HEK293T (cell line): Measurements from ENCODE around the gene RSPO4.

Experiments
- FOXA1 ChIP-seq: fragments of 450-650 bp; IDR thresholded peaks from 2 replicates; pipeline ENCODE4 v1.6.1; 2016; ENCODE audit warnings: mild to moderate bottlenecking
- NFRKB ChIP-seq: fragments of 450-650 bp; IDR thresholded peaks from 2 replicates; pipeline ENCODE4 v1.6.1; 2016; ENCODE audit warnings: mild to moderate bottlenecking, moderate library complexity
- SUZ12 ChIP-seq: fragments of 450-650 bp; IDR thresholded peaks from 2 replicates; pipeline ENCODE4 v1.6.1; 2016; ENCODE audit warnings: mild to moderate bottlenecking

DNA sequence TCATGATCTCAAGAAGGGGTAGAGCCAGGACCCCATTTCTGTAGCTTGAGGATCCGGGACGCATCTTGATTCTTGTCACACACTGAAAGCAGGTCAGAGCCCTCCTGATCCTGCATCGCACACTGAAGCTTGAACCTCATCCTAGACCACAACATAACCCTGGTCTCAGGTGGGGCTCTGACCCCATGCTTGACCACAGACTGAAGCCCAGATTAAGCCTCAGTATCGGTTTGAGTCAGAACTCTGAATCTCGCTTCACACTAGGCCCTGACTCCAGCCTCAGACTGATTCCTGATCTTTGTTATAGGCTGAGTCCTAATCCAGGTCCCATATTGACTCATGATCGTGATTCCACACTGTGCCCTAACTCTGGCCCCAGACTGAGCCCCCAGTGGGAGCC is 8.5 kb upstream of the RSPO4 start:
- TF ChIP-seq NFRKB (no peak), SUZ12 (no peak), FOXA1 (no peak)
